Gastroesophageal sphincter (tissue), 4 donors: ENCODE data around the gene KRT32. TPM values are rescaled to one million over a fixed set of nuclear protein-coding genes. Genes with fewer than 3 reads are reported as not detected.

Source experiments
- ATAC-seq: fragments of 150-250 bp; one replicate; pipeline ENCODE4 v1.9.1; 2016; ENCODE audit warnings: mild to moderate bottlenecking, moderate library complexity
- H3K27ac ChIP-seq, 4 donors: fragments of 200-600 bp; sonication (generic) in 3 of 4; 1 replicate in 3 of 4; 2 replicates in 1 of 4; pipeline ENCODE4 v1.5.1; 2016 to 2019
- H3K27me3 ChIP-seq: fragments of 200-600 bp; sonication (generic); one replicate; pipeline ENCODE4 v1.5.1; 2019
- H3K36me3 ChIP-seq, 2 donors: fragments of 200-600 bp; sonication (generic); one replicate each; pipeline ENCODE4 v1.5.1; 2019; ENCODE audit warnings: control low read depth in 1 of 2
- H3K4me1 ChIP-seq, 3 donors: fragments of 200-600 bp; sonication (generic); 1 replicate in 2 of 3; 2 replicates in 1 of 3; pipeline ENCODE4 v1.5.1; 2016 to 2019; ENCODE audit warnings: control low read depth in 2 of 3
- H3K4me3 ChIP-seq, 2 donors: fragments of 200-600 bp; sonication (generic); one replicate each; pipeline ENCODE4 v1.5.1; 2019; ENCODE audit warnings: mild to moderate bottlenecking in 1 of 2, moderate library complexity in 1 of 2
- H3K9me3 ChIP-seq, 3 donors: fragments of 200-600 bp; sonication (generic); one replicate each; pipeline ENCODE4 v1.5.1; 2017 to 2019; ENCODE audit warnings: control low read depth in 2 of 3
- EP300 ChIP-seq: sonication (generic); formaldehyde crosslinking; IDR thresholded peaks from one replicate; pipeline ENCODE4 v1.6.1; 2017; ENCODE audit warnings: antibody characterized with exemption, mild to moderate bottlenecking
- POLR2A ChIP-seq, 2 donors: fragments of 450-650 bp; IDR thresholded peaks; one replicate each; pipeline ENCODE4 v1.6.1; 2017; ENCODE audit warnings: antibody characterized with exemption in 2 of 2, mild to moderate bottlenecking in 2 of 2, moderate library complexity in 1 of 2
- POLR2AphosphoS5 ChIP-seq: sonication (generic); formaldehyde crosslinking; IDR thresholded peaks from one replicate; pipeline ENCODE4 v1.6.1; 2017; ENCODE audit warnings: antibody characterized with exemption
- WGBS, 2 donors: methylation state at CpG; one replicate each; pipeline ENCODE4 v1.1.5; 2018; ENCODE audit warnings: low coverage in 1 of 2; 5-methylcytosine and 5-hydroxymethylcytosine counted together
- total RNA-seq, 4 donors: library from RNA; depleted of rRNA; stranded (reverse); fragments of >200 nt; gene quantifications; one replicate each; pipeline ENCODE4 v1.1.0, GENCODE V29; 2016
- TF ChIP-seq, protein P1 (sequence below), 4 experiments: fragments of 200-600 bp in 2 of 4; fragments of 450-650 bp in 2 of 4; sonication (generic) in 1 of 4; IDR thresholded peaks; one replicate each; pipeline ENCODE4 v1.5.1; 2017 to 2019; ENCODE audit warnings: antibody characterized with exemption in 4 of 4, mild to moderate bottlenecking in 2 of 4, moderate library complexity in 2 of 4

The KRT32 gene
- total RNA-seq, 4 donors from 2014 or later: 0.13 TPM; not detected in 3

- peaks cover 0 to 8% (median 0%) of the 10 kb centered on the region in 3 donors for H3K9me3 ChIP-seq
- no peak for ATAC-seq
- H3K4me1 ChIP-seq: peaks cover 0 to 22% (median 0%) of the 10 kb centered on the region in 3 donors
- H3K27ac ChIP-seq: no peak overlapping the region
- H3K36me3 ChIP-seq: no peaks in the 10 kb centered on the region
- peaks cover 5% of the 10 kb centered on the region for H3K27me3 ChIP-seq
- TF ChIP-seq POLR2A (IDR thresholded peaks at IDR 0.05) (no peak), POLR2AphosphoS5 (no peak), EP300 (no peak)
- TF ChIP-seq, protein P1, sequence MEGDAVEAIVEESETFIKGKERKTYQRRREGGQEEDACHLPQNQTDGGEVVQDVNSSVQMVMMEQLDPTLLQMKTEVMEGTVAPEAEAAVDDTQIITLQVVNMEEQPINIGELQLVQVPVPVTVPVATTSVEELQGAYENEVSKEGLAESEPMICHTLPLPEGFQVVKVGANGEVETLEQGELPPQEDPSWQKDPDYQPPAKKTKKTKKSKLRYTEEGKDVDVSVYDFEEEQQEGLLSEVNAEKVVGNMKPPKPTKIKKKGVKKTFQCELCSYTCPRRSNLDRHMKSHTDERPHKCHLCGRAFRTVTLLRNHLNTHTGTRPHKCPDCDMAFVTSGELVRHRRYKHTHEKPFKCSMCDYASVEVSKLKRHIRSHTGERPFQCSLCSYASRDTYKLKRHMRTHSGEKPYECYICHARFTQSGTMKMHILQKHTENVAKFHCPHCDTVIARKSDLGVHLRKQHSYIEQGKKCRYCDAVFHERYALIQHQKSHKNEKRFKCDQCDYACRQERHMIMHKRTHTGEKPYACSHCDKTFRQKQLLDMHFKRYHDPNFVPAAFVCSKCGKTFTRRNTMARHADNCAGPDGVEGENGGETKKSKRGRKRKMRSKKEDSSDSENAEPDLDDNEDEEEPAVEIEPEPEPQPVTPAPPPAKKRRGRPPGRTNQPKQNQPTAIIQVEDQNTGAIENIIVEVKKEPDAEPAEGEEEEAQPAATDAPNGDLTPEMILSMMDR (IDR thresholded peaks at IDR 0.05): no peak
- no peak overlapping the region for H3K4me3 ChIP-seq
- WGBS, 2 donors: 90 to 93% methylated on average over 2 to 3 of the region's 3 CpGs
These were observed 11.0 kb downstream of the KRT32 start for GRCh38 chr17:41456204-41456603.

DNA sequence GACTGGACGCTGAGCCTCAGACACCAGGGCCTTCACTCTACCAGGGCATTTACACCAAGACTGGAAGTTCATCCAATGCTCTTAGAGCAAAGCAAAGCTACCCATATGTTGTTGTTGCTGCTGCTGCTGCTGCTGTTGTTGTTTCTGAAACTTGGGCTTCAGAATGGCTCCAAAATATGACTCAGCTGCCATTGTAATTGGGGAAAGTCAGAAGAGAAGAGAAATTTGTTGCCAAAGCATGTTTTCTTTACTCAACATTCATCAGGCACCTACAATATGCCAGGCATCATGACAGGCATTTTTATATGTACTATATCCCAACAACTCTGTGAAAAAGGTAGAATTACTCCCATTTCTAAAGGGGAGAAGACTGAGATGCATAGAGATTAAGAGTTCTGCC, 11.9 kb downstream of the KRT32 start:
- Histone ChIP-seq H3K27ac (no peak overlapping the region), H3K4me1 (peaks cover 0 to 22% (median 0%) of the 10 kb centered on the region in 3 donors), H3K4me3 (no peak overlapping the region), H3K36me3 (no peaks in the 10 kb centered on the region), H3K27me3 (peaks cover 5% of the 10 kb centered on the region), H3K9me3 (peaks cover 0 to 14% (median 0%) of the 10 kb centered on the region in 3 donors)
- TF ChIP-seq POLR2AphosphoS5 (no peak), EP300 (no peak), POLR2A (IDR thresholded peaks at IDR 0.05) (no peak)
- TF ChIP-seq, protein P1 (IDR thresholded peaks at IDR 0.05): no peak
- WGBS, 2 donors: 86% methylated on average over 1 of the region's 1 CpG; no CpG with 5 or more reads in 1 of the 2 donors
- ATAC-seq: no peak

DNA sequence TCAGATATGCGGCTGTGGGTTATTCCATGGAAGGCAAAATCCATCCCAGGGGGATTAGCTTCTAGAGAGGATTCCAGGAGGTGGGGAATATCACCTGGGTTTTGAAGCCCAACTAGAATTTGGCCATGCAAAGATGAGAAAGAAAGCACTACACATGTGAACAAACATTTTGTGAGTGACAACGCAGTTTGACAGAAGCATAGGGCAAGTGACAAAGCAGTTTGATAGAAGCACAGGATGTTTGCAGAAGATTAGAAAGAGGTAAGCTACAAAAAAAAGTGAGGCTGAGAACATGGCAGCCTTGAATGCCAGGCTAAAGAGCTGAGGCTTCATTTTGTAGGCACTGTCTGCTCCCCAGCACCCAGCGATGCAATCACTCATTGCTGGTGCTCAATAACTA, 14.1 kb downstream of the KRT32 start:
- ATAC-seq: no peak
- H3K27me3 ChIP-seq: peaks cover 10% of the 10 kb centered on the region

GRCh38 chr17:41452281-41452680, 14.9 kb downstream of the KRT32 start:
- ATAC-seq: no peak
- H3K27me3 ChIP-seq: peaks cover 10% of the 10 kb centered on the region
- TF ChIP-seq, protein P1 (IDR thresholded peaks at IDR 0.05): no peak
- TF ChIP-seq POLR2A (IDR thresholded peaks at IDR 0.05) (no peak), EP300 (no peak), POLR2AphosphoS5 (no peak)
- no peak overlapping the region for H3K27ac ChIP-seq
- WGBS, 2 donors: 29 to 51% methylated on average over 2 of the region's 4 CpGs
- no peaks in the 10 kb centered on the region for H3K36me3 ChIP-seq
- no peak overlapping the region for H3K4me3 ChIP-seq
- peaks cover 0 to 14% (median 0%) of the 10 kb centered on the region in 3 donors for H3K9me3 ChIP-seq
- H3K4me1 ChIP-seq: peaks cover 0 to 8% (median 0%) of the 10 kb centered on the region in 3 donors

More for the DNA sequence above, 14.1 kb downstream of the KRT32 start:
- Histone ChIP-seq H3K27ac (no peak overlapping the region), H3K4me3 (no peak overlapping the region), H3K36me3 (no peaks in the 10 kb centered on the region), H3K9me3 (peaks cover 0 to 14% (median 0%) of the 10 kb centered on the region in 3 donors), H3K4me1 (peaks cover 0 to 15% (median 0%) of the 10 kb centered on the region in 3 donors)
- WGBS, 2 donors: 84 to 91% methylated on average over 3 of the region's 3 CpGs
- no peak for TF ChIP-seq POLR2AphosphoS5
- TF ChIP-seq, protein P1 (IDR thresholded peaks at IDR 0.05): no peak
- no peak for TF ChIP-seq EP300
- no peak for TF ChIP-seq POLR2A (IDR thresholded peaks at IDR 0.05)

- TF ChIP-seq POLR2A (IDR thresholded peaks at IDR 0.05): no peak
- no peak for TF ChIP-seq POLR2AphosphoS5
- no peak for TF ChIP-seq EP300
- TF ChIP-seq, protein P1 (IDR thresholded peaks at IDR 0.05): no peak
These were observed 15.9 kb downstream of the KRT32 start for GRCh38 chr17:41451154-41451728.

More at GRCh38 chr17:41451154-41451728, 15.9 kb downstream of the KRT32 start:
- 57 to 73% methylated on average over 2 of the region's 2 CpGs for WGBS, 2 donors
- ATAC-seq: no peak
- Histone ChIP-seq H3K36me3 (no peaks in the 10 kb centered on the region), H3K27me3 (peaks cover 10% of the 10 kb centered on the region), H3K27ac (no peak overlapping the region), H3K4me3 (no peak overlapping the region), H3K9me3 (peaks cover 0 to 14% (median 0%) of the 10 kb centered on the region in 3 donors), H3K4me1 (no peaks in the 10 kb centered on the region)
